ENCODE measurements around the gene GTF3A.

GTF3A gene

DNA sequence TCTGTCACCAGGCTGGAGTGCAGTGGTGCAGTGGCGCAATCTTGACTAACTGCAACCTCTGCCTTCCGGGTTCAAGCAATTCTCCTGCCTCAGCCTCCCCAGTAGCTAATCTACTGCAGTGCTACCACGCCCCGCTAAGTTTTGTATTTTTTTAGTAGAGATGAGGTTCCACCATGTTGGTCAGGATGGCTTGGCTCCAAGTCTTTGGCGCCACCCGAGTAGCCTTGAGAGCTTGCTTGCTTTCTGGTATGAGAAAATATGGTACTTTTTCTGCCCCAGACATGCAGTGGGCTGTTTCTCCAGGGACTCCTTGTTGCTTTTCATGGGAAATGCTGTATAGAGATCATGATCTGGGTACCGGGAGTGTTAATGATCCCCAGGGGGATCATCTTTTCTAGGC, 34.5 kb upstream of the GTF3A start:
- CTCF ChIA-PET = interaction anchor here (0.6 kb wide), 1 partner anchor 564 kb away, joined by 4 read pairs; no protein-coding TSS in a partner anchor
- no peak overlapping the region for H3K4me3 ChIP-seq (ENCODE audit: low read depth, low read length)
- POLR2A ChIA-PET = no interaction called here
- H3K36me3 ChIP-seq (ENCODE audit: control insufficient read depth in 2 of 2, insufficient read depth in 1 of 2, low read length in 2 of 2) = no peaks in the 10 kb centered on the region
- TF ChIP-seq ZXDB (tag by site-specific recombination; IDR thresholded peaks at IDR 0.05) = no peak
- no peak for TF ChIP-seq ZNF266 (tag by site-specific recombination; IDR thresholded peaks at IDR 0.05; ENCODE audit: low read depth)
- TF ChIP-seq, protein P1, sequence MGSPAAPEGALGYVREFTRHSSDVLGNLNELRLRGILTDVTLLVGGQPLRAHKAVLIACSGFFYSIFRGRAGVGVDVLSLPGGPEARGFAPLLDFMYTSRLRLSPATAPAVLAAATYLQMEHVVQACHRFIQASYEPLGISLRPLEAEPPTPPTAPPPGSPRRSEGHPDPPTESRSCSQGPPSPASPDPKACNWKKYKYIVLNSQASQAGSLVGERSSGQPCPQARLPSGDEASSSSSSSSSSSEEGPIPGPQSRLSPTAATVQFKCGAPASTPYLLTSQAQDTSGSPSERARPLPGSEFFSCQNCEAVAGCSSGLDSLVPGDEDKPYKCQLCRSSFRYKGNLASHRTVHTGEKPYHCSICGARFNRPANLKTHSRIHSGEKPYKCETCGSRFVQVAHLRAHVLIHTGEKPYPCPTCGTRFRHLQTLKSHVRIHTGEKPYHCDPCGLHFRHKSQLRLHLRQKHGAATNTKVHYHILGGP (tag by site-specific recombination; IDR thresholded peaks at IDR 0.05) = no peak
- TF ChIP-seq ZNF341 (tag by site-specific recombination; IDR thresholded peaks at IDR 0.05; ENCODE audit: low read depth) = no peak
- TF ChIP-seq, protein P2, sequence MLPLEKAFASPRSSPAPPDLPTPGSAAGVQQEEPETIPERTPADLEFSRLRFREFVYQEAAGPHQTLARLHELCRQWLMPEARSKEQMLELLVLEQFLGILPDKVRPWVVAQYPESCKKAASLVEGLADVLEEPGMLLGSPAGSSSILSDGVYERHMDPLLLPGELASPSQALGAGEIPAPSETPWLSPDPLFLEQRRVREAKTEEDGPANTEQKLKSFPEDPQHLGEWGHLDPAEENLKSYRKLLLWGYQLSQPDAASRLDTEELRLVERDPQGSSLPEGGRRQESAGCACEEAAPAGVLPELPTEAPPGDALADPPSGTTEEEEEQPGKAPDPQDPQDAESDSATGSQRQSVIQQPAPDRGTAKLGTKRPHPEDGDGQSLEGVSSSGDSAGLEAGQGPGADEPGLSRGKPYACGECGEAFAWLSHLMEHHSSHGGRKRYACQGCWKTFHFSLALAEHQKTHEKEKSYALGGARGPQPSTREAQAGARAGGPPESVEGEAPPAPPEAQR (tag by site-specific recombination; IDR thresholded peaks at IDR 0.05) = no peak
- no peak for TF ChIP-seq IKZF3 (tag by site-specific recombination; IDR thresholded peaks at IDR 0.05)
- TF ChIP-seq SCRT2 (tag by site-specific recombination; IDR thresholded peaks at IDR 0.05) = no peak
- TF ChIP-seq, protein P3, sequence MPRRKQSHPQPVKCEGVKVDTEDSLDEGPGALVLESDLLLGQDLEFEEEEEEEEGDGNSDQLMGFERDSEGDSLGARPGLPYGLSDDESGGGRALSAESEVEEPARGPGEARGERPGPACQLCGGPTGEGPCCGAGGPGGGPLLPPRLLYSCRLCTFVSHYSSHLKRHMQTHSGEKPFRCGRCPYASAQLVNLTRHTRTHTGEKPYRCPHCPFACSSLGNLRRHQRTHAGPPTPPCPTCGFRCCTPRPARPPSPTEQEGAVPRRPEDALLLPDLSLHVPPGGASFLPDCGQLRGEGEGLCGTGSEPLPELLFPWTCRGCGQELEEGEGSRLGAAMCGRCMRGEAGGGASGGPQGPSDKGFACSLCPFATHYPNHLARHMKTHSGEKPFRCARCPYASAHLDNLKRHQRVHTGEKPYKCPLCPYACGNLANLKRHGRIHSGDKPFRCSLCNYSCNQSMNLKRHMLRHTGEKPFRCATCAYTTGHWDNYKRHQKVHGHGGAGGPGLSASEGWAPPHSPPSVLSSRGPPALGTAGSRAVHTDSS (tag by site-specific recombination; IDR thresholded peaks at IDR 0.05) = no peak
- TF ChIP-seq ZNF335 (tag by site-specific recombination; conservative IDR thresholded peaks at IDR 0.05) = no peak
- TF ChIP-seq, protein P4, sequence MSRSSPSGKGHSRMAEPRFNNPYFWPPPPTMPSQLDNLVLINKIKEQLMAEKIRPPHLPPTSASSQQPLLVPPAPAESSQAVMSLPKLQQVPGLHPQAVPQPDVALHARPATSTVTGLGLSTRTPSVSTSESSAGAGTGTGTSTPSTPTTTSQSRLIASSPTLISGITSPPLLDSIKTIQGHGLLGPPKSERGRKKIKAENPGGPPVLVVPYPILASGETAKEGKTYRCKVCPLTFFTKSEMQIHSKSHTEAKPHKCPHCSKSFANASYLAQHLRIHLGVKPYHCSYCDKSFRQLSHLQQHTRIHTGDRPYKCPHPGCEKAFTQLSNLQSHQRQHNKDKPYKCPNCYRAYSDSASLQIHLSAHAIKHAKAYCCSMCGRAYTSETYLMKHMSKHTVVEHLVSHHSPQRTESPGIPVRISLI (tag by site-specific recombination; IDR thresholded peaks at IDR 0.05) = no peak
- no peak for TF ChIP-seq ZNF792 (tag by site-specific recombination; IDR thresholded peaks at IDR 0.05)
- TF ChIP-seq, protein P5, sequence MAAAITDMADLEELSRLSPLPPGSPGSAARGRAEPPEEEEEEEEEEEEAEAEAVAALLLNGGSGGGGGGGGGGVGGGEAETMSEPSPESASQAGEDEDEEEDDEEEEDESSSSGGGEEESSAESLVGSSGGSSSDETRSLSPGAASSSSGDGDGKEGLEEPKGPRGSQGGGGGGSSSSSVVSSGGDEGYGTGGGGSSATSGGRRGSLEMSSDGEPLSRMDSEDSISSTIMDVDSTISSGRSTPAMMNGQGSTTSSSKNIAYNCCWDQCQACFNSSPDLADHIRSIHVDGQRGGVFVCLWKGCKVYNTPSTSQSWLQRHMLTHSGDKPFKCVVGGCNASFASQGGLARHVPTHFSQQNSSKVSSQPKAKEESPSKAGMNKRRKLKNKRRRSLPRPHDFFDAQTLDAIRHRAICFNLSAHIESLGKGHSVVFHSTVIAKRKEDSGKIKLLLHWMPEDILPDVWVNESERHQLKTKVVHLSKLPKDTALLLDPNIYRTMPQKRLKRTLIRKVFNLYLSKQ (tag by site-specific recombination; IDR thresholded peaks at IDR 0.05; ENCODE audit: borderline replicate concordance) = no peak
- no peak for TF ChIP-seq ZNF510 (tag by site-specific recombination; IDR thresholded peaks at IDR 0.05; ENCODE audit: insufficient replicate concordance)
- no peak for TF ChIP-seq BCL11A (tag by site-specific recombination; IDR thresholded peaks at IDR 0.05; ENCODE audit: low read depth)
- H3K4me1 ChIP-seq (ENCODE audit: control insufficient read depth, insufficient read depth, low read length) = no peaks in the 10 kb centered on the region
- no peak overlapping the region for H3K27ac ChIP-seq (ENCODE audit: extremely low read depth, low read depth, low read length)
- no peaks in the 10 kb centered on the region for H3K9me3 ChIP-seq (ENCODE audit: control insufficient read depth, insufficient read depth, low read depth, low read length)

DNA sequence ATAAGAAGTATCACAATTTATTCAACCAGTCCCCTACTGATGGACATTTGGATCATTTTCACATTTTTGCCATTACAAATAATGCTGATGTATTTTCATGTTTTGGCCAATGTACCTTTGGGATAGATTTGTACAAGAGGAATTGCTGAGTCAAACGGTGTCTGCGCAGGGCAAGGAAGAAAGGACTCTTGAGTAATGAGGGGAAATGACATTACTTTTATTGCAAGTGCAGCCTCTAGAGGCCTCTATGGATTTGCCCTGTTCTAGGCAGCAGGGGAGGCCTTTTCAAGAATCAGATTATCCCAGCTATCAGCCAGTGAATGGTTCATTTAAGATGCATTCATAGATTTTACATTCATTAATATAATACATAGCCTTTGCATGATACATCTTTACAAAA, 32.9 kb upstream of the GTF3A start:
- Histone ChIP-seq H3K9me3 (ENCODE audit: control insufficient read depth, insufficient read depth, low read depth, low read length) (no peaks in the 10 kb centered on the region), H3K4me3 (ENCODE audit: low read depth, low read length) (no peak overlapping the region), H3K36me3 (ENCODE audit: control insufficient read depth in 2 of 2, insufficient read depth in 1 of 2, low read length in 2 of 2) (no peaks in the 10 kb centered on the region), H3K4me1 (ENCODE audit: control insufficient read depth, insufficient read depth, low read length) (no peaks in the 10 kb centered on the region), H3K27ac (ENCODE audit: extremely low read depth, low read depth, low read length) (no peak overlapping the region)
- CTCF ChIA-PET = interaction anchor here (1.4 kb wide), 1 partner anchor 16 kb away, joined by 6 read pairs; no protein-coding TSS in a partner anchor
- POLR2A ChIA-PET = no interaction called here
- TF ChIP-seq ZNF324 (tag by site-specific recombination; IDR thresholded peaks at IDR 0.05) (no peak), ZNF24 (tag by site-specific recombination; IDR thresholded peaks at IDR 0.05) (no peak), MZF1 (tag by site-specific recombination; IDR thresholded peaks at IDR 0.05; ENCODE audit: borderline replicate concordance) (peak; percentile 62; the same call in 1 of the 2 replicates), REPIN1 (tag by site-specific recombination; IDR thresholded peaks at IDR 0.05; ENCODE audit: low read depth) (no peak)
- TF ChIP-seq, protein P1 (tag by site-specific recombination; IDR thresholded peaks at IDR 0.05) = no peak
- TF ChIP-seq, protein P6, sequence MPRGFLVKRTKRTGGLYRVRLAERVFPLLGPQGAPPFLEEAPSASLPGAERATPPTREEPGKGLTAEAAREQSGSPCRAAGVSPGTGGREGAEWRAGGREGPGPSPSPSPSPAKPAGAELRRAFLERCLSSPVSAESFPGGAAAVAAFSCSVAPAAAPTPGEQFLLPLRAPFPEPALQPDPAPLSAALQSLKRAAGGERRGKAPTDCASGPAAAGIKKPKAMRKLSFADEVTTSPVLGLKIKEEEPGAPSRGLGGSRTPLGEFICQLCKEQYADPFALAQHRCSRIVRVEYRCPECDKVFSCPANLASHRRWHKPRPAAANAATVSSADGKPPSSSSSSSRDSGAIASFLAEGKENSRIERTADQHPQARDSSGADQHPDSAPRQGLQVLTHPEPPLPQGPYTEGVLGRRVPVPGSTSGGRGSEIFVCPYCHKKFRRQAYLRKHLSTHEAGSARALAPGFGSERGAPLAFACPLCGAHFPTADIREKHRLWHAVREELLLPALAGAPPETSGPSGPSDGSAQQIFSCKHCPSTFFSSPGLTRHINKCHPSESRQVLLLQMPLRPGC (tag by site-specific recombination; IDR thresholded peaks at IDR 0.05) = no peak
